Measurements from ENCODE around the gene MPND. TPM values are rescaled to one million over a fixed set of nuclear protein-coding genes. Genes with fewer than 3 reads are reported as not detected.

The MPND gene
- total RNA-seq, 2 experiments from 2014 or later: 10.3 to 11.0 TPM

- intact Hi-C loops (cut with DNase I, micrococcal nuclease): loop anchor here (1.0 kb wide), 1 partner anchor 31 kb away; the partner anchor contains the start of gene SH3GL1 (in 2 of the 2)
- peak; percentile 38 to 93 (median 60) for DNase-seq
- no peak for TF ChIP-seq CTCF (IDR thresholded peaks at IDR 0.05)
- Histone ChIP-seq H3K36me3 (ENCODE audit: insufficient read depth, low read length) (peaks cover 42% of the 10 kb centered on the region), H3K4me1 (ENCODE audit: insufficient read depth, low read length) (peaks cover 70% of the 10 kb centered on the region), H3K27me3 (ENCODE audit: control insufficient read depth in 1 of 2, insufficient read depth in 2 of 2, low read length in 2 of 2) (no peaks in the 10 kb centered on the region), H3K4me3 (ENCODE audit: low read length) (peak overlapping the region; percentile 59), H3K9me3 (ENCODE audit: control insufficient read depth in 1 of 2, insufficient read depth in 1 of 2, low read length in 2 of 2) (no peaks in the 10 kb centered on the region), H3K27ac (ENCODE audit: low read depth in 1 of 2, low read length in 2 of 2) (peak overlapping the region; percentile 78 to 87)
- CTCF ChIA-PET: interaction anchor here (0.9 to 4.6 kb wide), 16 partner anchors 11 to 362 kb away, joined by 3 to 63 read pairs (median 5); partner anchors contain the start of genes CHAF1A, MPND, PIAS4 and SH3GL1
- peaks cover 7% of the 10 kb centered on the region for H3K36me3 Mint-ChIP-seq (ENCODE audit: low read depth)
- H3K9me3 Mint-ChIP-seq: no peaks in the 10 kb centered on the region
- peak overlapping the region; percentile 90 for H3K4me3 Mint-ChIP-seq
- POLR2A ChIA-PET: interaction anchor here (0.9 to 3.1 kb wide), 10 partner anchors 11 to 384 kb away, joined by 3 to 33 read pairs (median 5); partner anchors contain the start of genes CHAF1A, EEF2, HDGFL2 and MPND
- no peaks in the 10 kb centered on the region for H3K27me3 Mint-ChIP-seq
- peak overlapping the region; percentile 90 for H3K27ac Mint-ChIP-seq
- peak; percentile 66 for ATAC-seq (ENCODE audit: poor library complexity)
- peaks cover 30% of the 10 kb centered on the region for H3K4me1 Mint-ChIP-seq (ENCODE audit: low read depth)
Observed at GRCh38 chr19:4369109-4369887, 25.9 kb downstream of the MPND start.

- peaks cover 75% of the 10 kb centered on the region for H3K4me1 ChIP-seq (ENCODE audit: insufficient read depth, low read length)
Observed at GRCh38 chr19:4369888-4370260, 26.5 kb downstream of the MPND start.

More at GRCh38 chr19:4369888-4370260, 26.5 kb downstream of the MPND start:
- Mint-ChIP-seq H3K36me3 (ENCODE audit: low read depth) (peaks cover 7% of the 10 kb centered on the region), H3K4me1 (ENCODE audit: low read depth) (peaks cover 30% of the 10 kb centered on the region), H3K27ac (peak overlapping the region; percentile 90), H3K9me3 (no peaks in the 10 kb centered on the region), H3K4me3 (peak overlapping the region; percentile 90), H3K27me3 (no peaks in the 10 kb centered on the region)
- Histone ChIP-seq H3K9me3 (ENCODE audit: control insufficient read depth in 1 of 2, insufficient read depth in 1 of 2, low read length in 2 of 2) (no peaks in the 10 kb centered on the region), H3K36me3 (ENCODE audit: insufficient read depth, low read length) (peaks cover 40% of the 10 kb centered on the region), H3K27me3 (ENCODE audit: control insufficient read depth in 1 of 2, insufficient read depth in 2 of 2, low read length in 2 of 2) (no peaks in the 10 kb centered on the region), H3K27ac (ENCODE audit: low read depth in 1 of 2, low read length in 2 of 2) (peak overlapping the region; percentile 78 to 87), H3K4me3 (ENCODE audit: low read length) (peak overlapping the region; percentile 59)
- ChIA-PET CTCF (interaction anchor here (0.6 to 4.6 kb wide), 18 partner anchors 8 to 363 kb away, joined by 3 to 63 read pairs (median 4); partner anchors contain the start of genes CHAF1A, MPND, PIAS4 and SH3GL1), POLR2A (interaction anchor here (0.9 to 3.1 kb wide), 9 partner anchors 10 to 384 kb away, joined by 4 to 33 read pairs (median 5); partner anchors contain the start of genes CHAF1A, EEF2, HDGFL2 and MPND)
- peak; percentile 58 to 89 (median 70) for DNase-seq
- intact Hi-C loops (cut with DNase I, micrococcal nuclease): loop anchor here (1.0 kb wide), 2 partner anchors 10 to 30 kb away; partner anchors contain the start of gene SH3GL1 (in 2 of the 2)
- TF ChIP-seq CTCF (IDR thresholded peaks at IDR 0.05): peak; percentile 65
- ATAC-seq (ENCODE audit: poor library complexity): peak; percentile 74
